ENCODE measurements around the gene SPG21. TPM values are rescaled to one million over a fixed set of nuclear protein-coding genes. Genes with fewer than 3 reads are reported as not detected.

The SPG21 gene
- polyA plus RNA-seq, 1 donor from 2014 or later: 67.7 TPM

DNA sequence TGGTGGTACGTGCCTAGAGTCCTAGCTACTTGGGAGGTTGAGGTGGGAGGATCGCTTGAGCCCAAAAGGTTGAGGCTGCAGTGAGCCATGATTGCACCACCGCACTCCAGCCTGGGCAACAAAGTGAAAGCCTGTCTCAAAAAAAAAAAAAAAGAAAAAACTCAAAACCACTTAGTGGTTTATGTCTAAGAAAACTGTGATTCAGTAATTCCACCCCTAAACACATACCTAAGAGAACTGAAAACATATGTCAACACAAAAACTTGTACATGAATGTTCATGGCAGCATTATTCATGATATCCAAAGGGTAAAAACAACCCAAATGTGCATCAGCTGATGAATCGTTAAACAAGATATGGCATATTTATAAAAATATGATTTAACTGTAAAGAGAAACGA is 14.3 kb downstream of the SPG21 start:
- Histone ChIP-seq H3K9me3 (ENCODE audit: low read length) (no peaks in the 10 kb centered on the region), H3K9ac (ENCODE audit: low read length) (no peak overlapping the region), H4K20me1 (ENCODE audit: insufficient read depth) (no peaks in the 10 kb centered on the region), H2AFZ (ENCODE audit: low read depth, low read length) (no peak overlapping the region), H3K36me3 (ENCODE audit: insufficient read depth, low read length) (peaks cover 6% of the 10 kb centered on the region), H3K4me2 (ENCODE audit: low read length) (no peak overlapping the region), H3K79me2 (replicated peaks; ENCODE audit: insufficient read depth, low read length) (no peaks in the 10 kb centered on the region), H3K4me3 (ENCODE audit: low read length) (no peak overlapping the region), H3K27ac (ENCODE audit: low read length) (no peak overlapping the region), H3F3A (ENCODE audit: insufficient read depth, low read length, poor library complexity, severe bottlenecking) (no peaks in the 10 kb centered on the region), H3K27me3 (ENCODE audit: insufficient read depth, low read depth, low read length) (no peaks in the 10 kb centered on the region), H3K9me2 (ENCODE audit: insufficient read depth, low read length) (no peaks in the 10 kb centered on the region)
- TF ChIP-seq MXI1 (conservative IDR thresholded peaks at IDR 0.05; ENCODE audit: poor library complexity, severe bottlenecking): no peak
- no peak for TF ChIP-seq EZH2 (IDR thresholded peaks at IDR 0.05; ENCODE audit: borderline replicate concordance, insufficient read depth, low read length, poor library complexity, severe bottlenecking)
- TF ChIP-seq RAD21 (conservative IDR thresholded peaks at IDR 0.05): no peak
- TF ChIP-seq EP300 (conservative IDR thresholded peaks at IDR 0.05; ENCODE audit: poor library complexity, severe bottlenecking): no peak
- TF ChIP-seq REST (IDR thresholded peaks at IDR 0.05; ENCODE audit: borderline replicate concordance): no peak
- no peak for TF ChIP-seq POLR2AphosphoS5 (IDR thresholded peaks at IDR 0.05)
- no peak for TF ChIP-seq SMC3 (conservative IDR thresholded peaks at IDR 0.05; ENCODE audit: poor library complexity)
- no peak for TF ChIP-seq TAF1 (IDR thresholded peaks at IDR 0.05; ENCODE audit: low read depth)
- TF ChIP-seq, protein P1, sequence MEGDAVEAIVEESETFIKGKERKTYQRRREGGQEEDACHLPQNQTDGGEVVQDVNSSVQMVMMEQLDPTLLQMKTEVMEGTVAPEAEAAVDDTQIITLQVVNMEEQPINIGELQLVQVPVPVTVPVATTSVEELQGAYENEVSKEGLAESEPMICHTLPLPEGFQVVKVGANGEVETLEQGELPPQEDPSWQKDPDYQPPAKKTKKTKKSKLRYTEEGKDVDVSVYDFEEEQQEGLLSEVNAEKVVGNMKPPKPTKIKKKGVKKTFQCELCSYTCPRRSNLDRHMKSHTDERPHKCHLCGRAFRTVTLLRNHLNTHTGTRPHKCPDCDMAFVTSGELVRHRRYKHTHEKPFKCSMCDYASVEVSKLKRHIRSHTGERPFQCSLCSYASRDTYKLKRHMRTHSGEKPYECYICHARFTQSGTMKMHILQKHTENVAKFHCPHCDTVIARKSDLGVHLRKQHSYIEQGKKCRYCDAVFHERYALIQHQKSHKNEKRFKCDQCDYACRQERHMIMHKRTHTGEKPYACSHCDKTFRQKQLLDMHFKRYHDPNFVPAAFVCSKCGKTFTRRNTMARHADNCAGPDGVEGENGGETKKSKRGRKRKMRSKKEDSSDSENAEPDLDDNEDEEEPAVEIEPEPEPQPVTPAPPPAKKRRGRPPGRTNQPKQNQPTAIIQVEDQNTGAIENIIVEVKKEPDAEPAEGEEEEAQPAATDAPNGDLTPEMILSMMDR (IDR thresholded peaks at IDR 0.05; ENCODE audit: poor library complexity, severe bottlenecking): no peak

DNA sequence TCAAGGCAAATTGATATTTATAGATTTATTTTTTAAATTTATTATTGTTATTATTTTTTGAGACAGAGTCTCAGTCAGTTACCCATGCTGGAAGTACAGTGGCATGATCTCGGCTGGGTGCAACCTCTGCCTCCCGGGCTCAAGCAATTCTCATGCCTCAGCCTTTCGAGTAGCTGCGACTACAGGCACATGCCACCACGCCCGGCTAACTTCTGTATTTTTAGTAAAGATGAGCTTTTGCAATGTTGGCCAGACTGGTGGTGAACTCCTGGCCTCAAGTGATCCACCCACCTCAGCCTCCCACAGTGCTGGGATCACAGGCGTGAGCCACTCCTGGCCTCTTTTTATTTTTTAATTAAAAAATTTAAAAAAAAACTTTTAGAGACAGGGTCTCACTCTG is 19.0 kb downstream of the SPG21 start:
- Histone ChIP-seq H3K9me2 (ENCODE audit: insufficient read depth, low read length) (no peaks in the 10 kb centered on the region), H3K9ac (ENCODE audit: low read length) (no peak overlapping the region), H3K9me3 (ENCODE audit: low read length) (no peaks in the 10 kb centered on the region), H4K20me1 (ENCODE audit: insufficient read depth) (no peaks in the 10 kb centered on the region), H3K27me3 (ENCODE audit: insufficient read depth, low read depth, low read length) (no peaks in the 10 kb centered on the region), H3K27ac (ENCODE audit: low read length) (no peak overlapping the region), H3K4me3 (ENCODE audit: low read length) (no peak overlapping the region), H2AFZ (ENCODE audit: low read depth, low read length) (no peak overlapping the region), H3K4me2 (ENCODE audit: low read length) (no peak overlapping the region), H3K79me2 (replicated peaks; ENCODE audit: insufficient read depth, low read length) (no peaks in the 10 kb centered on the region), H3K36me3 (ENCODE audit: insufficient read depth, low read length) (peaks cover 14% of the 10 kb centered on the region), H3F3A (ENCODE audit: insufficient read depth, low read length, poor library complexity, severe bottlenecking) (no peaks in the 10 kb centered on the region)
- TF ChIP-seq SMC3 (conservative IDR thresholded peaks at IDR 0.05; ENCODE audit: poor library complexity) (no peak), POLR2AphosphoS5 (IDR thresholded peaks at IDR 0.05) (no peak), MXI1 (conservative IDR thresholded peaks at IDR 0.05; ENCODE audit: poor library complexity, severe bottlenecking) (no peak), RAD21 (conservative IDR thresholded peaks at IDR 0.05) (no peak)

- peaks cover 21% of the 10 kb centered on the region for H3K36me3 ChIP-seq (ENCODE audit: insufficient read depth, low read length)
- no peak overlapping the region for H3K27ac ChIP-seq (ENCODE audit: low read length)
- H3K4me2 ChIP-seq (ENCODE audit: low read length): no peak overlapping the region
- no peaks in the 10 kb centered on the region for H3F3A ChIP-seq (ENCODE audit: insufficient read depth, low read length, poor library complexity, severe bottlenecking)
- no peak overlapping the region for H2AFZ ChIP-seq (ENCODE audit: low read depth, low read length)
- H3K9ac ChIP-seq (ENCODE audit: low read length): no peak overlapping the region
- no peak for TF ChIP-seq POLR2AphosphoS5 (IDR thresholded peaks at IDR 0.05)
- TF ChIP-seq TAF1 (IDR thresholded peaks at IDR 0.05; ENCODE audit: low read depth): no peak
- TF ChIP-seq, protein P1 (IDR thresholded peaks at IDR 0.05; ENCODE audit: poor library complexity, severe bottlenecking): no peak
- TF ChIP-seq SMC3 (conservative IDR thresholded peaks at IDR 0.05; ENCODE audit: poor library complexity): no peak
- no peak for TF ChIP-seq MXI1 (conservative IDR thresholded peaks at IDR 0.05; ENCODE audit: poor library complexity, severe bottlenecking)
- TF ChIP-seq RAD21 (conservative IDR thresholded peaks at IDR 0.05): no peak
- no peaks in the 10 kb centered on the region for H3K27me3 ChIP-seq (ENCODE audit: insufficient read depth, low read depth, low read length)
- no peaks in the 10 kb centered on the region for H3K79me2 ChIP-seq (replicated peaks; ENCODE audit: insufficient read depth, low read length)
- no peak overlapping the region for H3K4me3 ChIP-seq (ENCODE audit: low read length)
- H3K9me3 ChIP-seq (ENCODE audit: low read length): no peaks in the 10 kb centered on the region
- H3K9me2 ChIP-seq (ENCODE audit: insufficient read depth, low read length): no peaks in the 10 kb centered on the region
- H4K20me1 ChIP-seq (ENCODE audit: insufficient read depth): no peaks in the 10 kb centered on the region
Measured at GRCh38 chr15:64969401-64969800, 20.3 kb downstream of the SPG21 start.
